Smooth muscle cell (in vitro differentiated cells): ENCODE data around the gene NRAP. TPM values are rescaled to one million over a fixed set of nuclear protein-coding genes. Genes with fewer than 3 reads are reported as not detected.

Source experiments
- DNase-seq: peaks from one replicate; lab custom pipeline; 2025; ENCODE audit not compliant: unreplicated experiment; lab: John Stamatoyannopoulos, UW
- H2AFZ ChIP-seq: fragments of 200-600 bp; sonication (generic); 2 replicates; pipeline ENCODE4 v1.6.0; 2016; ENCODE audit warnings: antibody characterized with exemption, low read depth, mild to moderate bottlenecking
- H3F3A ChIP-seq: fragments of 200-600 bp; sonication (generic); 2 replicates; pipeline ENCODE4 v1.6.0; 2017; ENCODE audit warnings: antibody characterized with exemption, low read depth
- H3K27ac ChIP-seq: fragments of 200-600 bp; sonication (generic); 2 replicates; pipeline ENCODE4 v1.5.1; 2016; ENCODE audit warnings: low read depth, mild to moderate bottlenecking
- H3K27me3 ChIP-seq: fragments of 200-600 bp; sonication (generic); 2 replicates; pipeline ENCODE4 v1.6.1; 2016; ENCODE audit warnings: low read depth, mild to moderate bottlenecking
- H3K36me3 ChIP-seq: fragments of 200-600 bp; sonication (generic); 2 replicates; pipeline ENCODE4 v1.5.1; 2016; ENCODE audit warnings: low read depth
- H3K4me1 ChIP-seq: fragments of 200-600 bp; sonication (generic); 2 replicates; pipeline ENCODE4 v1.5.1; 2016; ENCODE audit warnings: low read depth
- H3K4me2 ChIP-seq: fragments of 200-600 bp; sonication (generic); 2 replicates; pipeline ENCODE4 v1.6.0; 2016; ENCODE audit warnings: mild to moderate bottlenecking
- H3K4me3 ChIP-seq: fragments of 200-600 bp; sonication (generic); 2 replicates; pipeline ENCODE4 v1.5.1; 2016; ENCODE audit warnings: mild to moderate bottlenecking
- H3K79me2 ChIP-seq: fragments of 200-600 bp; sonication (generic); 2 replicates; pipeline ENCODE4 v1.6.0; 2016; ENCODE audit warnings: low read depth, mild to moderate bottlenecking
- H3K9ac ChIP-seq: fragments of 200-600 bp; sonication (generic); 2 replicates; pipeline ENCODE4 v1.6.0; 2016; ENCODE audit warnings: low read depth
- H3K9me3 ChIP-seq: fragments of 200-600 bp; sonication (generic); replicated peaks from 2 replicates; pipeline ENCODE4 v1.5.1; 2016; ENCODE audit warnings: low read depth
- H4K20me1 ChIP-seq: fragments of 200-600 bp; sonication (generic); 2 replicates; pipeline ENCODE4 v1.6.0; 2016; ENCODE audit warnings: low read depth
- CTCF ChIP-seq: fragments of 200-600 bp; sonication (generic); IDR thresholded peaks from 2 replicates; pipeline ENCODE4 v1.5.1; 2017; ENCODE audit warnings: borderline replicate concordance, mild to moderate bottlenecking, antibody characterized with exemption; ENCODE audit not compliant: insufficient read depth, poor library complexity, severe bottlenecking
- WGBS: methylation state at CpG from one replicate; pipeline ENCODE4 v1.1.7; 2016; ENCODE audit warnings: low lambda C conversion rate; 5-methylcytosine and 5-hydroxymethylcytosine counted together
- polyA plus RNA-seq: library from polyadenylated mRNA; unstranded; fragments of >200 nt; fragmentation: Nextera tagmentation; extraction: Ambion mirVana; gene quantifications from 2 replicates; pipeline ENCODE4 v1.2.1, GENCODE V29; 2016
- total RNA-seq: library from RNA; depleted of rRNA; stranded (reverse); fragments of >200 nt; gene quantifications from 2 replicates; pipeline ENCODE4 v1.2.3, GENCODE V29; 2014

The NRAP gene
- total and polyA plus RNA-seq, 2 experiments from 2014 or later: not detected

GRCh38 chr10:113646336-113647201, 17.3 kb downstream of the NRAP start:
- Histone ChIP-seq H2AFZ (no peak overlapping the region), H3K36me3 (no peaks in the 10 kb centered on the region), H4K20me1 (no peaks in the 10 kb centered on the region), H3K9me3 (no peaks in the 10 kb centered on the region), H3K4me1 (peaks cover 3% of the 10 kb centered on the region), H3K79me2 (no peaks in the 10 kb centered on the region), H3K9ac (no peak overlapping the region), H3F3A (no peaks in the 10 kb centered on the region), H3K27ac (no peak overlapping the region), H3K4me2 (no peak overlapping the region), H3K27me3 (no peaks in the 10 kb centered on the region), H3K4me3 (no peak overlapping the region)
- TF ChIP-seq CTCF: no peak
- 88% methylated on average over 10 of the region's 10 CpGs for WGBS
- DNase-seq: no peak

- Histone ChIP-seq H3K27me3 (no peaks in the 10 kb centered on the region), H3K79me2 (no peaks in the 10 kb centered on the region), H2AFZ (no peak overlapping the region), H3K4me1 (peaks cover 3% of the 10 kb centered on the region), H3F3A (no peaks in the 10 kb centered on the region), H4K20me1 (no peaks in the 10 kb centered on the region), H3K4me2 (peak overlapping the region; percentile 69), H3K9me3 (no peaks in the 10 kb centered on the region), H3K4me3 (no peak overlapping the region), H3K27ac (peak overlapping the region; percentile 71), H3K9ac (peak overlapping the region; percentile 21), H3K36me3 (no peaks in the 10 kb centered on the region)
- TF ChIP-seq CTCF: no peak
- WGBS: 13% methylated on average over 7 of the region's 7 CpGs
- DNase-seq: no peak
Measured at GRCh38 chr10:113644185-113645120, 19.4 kb downstream of the NRAP start.

- no peaks in the 10 kb centered on the region for H3K79me2 ChIP-seq
- H3F3A ChIP-seq: no peaks in the 10 kb centered on the region
- no peak for DNase-seq
- no peak overlapping the region for H3K27ac ChIP-seq
- no peaks in the 10 kb centered on the region for H4K20me1 ChIP-seq
- no peak overlapping the region for H3K4me2 ChIP-seq
- H3K36me3 ChIP-seq: no peaks in the 10 kb centered on the region
- H3K27me3 ChIP-seq: no peaks in the 10 kb centered on the region
- H2AFZ ChIP-seq: no peak overlapping the region
- no peak overlapping the region for H3K4me3 ChIP-seq
- no peaks in the 10 kb centered on the region for H3K9me3 ChIP-seq
- H3K9ac ChIP-seq: no peak overlapping the region
- 90% methylated on average over 4 of the region's 4 CpGs for WGBS
- TF ChIP-seq CTCF: no peak
- H3K4me1 ChIP-seq: peaks cover 3% of the 10 kb centered on the region
Measured at GRCh38 chr10:113643183-113643582, 20.7 kb downstream of the NRAP start.
